Ureter (tissue), 1 donor: ENCODE measurements around the gene ADRA1B. TPM values are rescaled to one million over a fixed set of nuclear protein-coding genes. Genes with fewer than 3 reads are reported as not detected.
A peak's percentile ranks its signal among the peaks of the same experiment; 100 is the strongest.
"Not testable (repeated sequence)": the region's sequence is repeated elsewhere in the genome, so short reads cannot be mapped to it uniquely, and the experiment has no call there.

ENCODE experiments used
- DNase-seq: peaks from one replicate; pipeline ENCODE4 v3.0.0-alpha.2; 2020; ENCODE audit warnings: low spot score
- total RNA-seq: library from RNA; stranded (reverse); gene quantifications from one replicate; pipeline ENCODE4 v1.2.4, GENCODE V29; 2023
- donor health status: DM: yes; HTN: yes; CAD: no.

Gene ADRA1B
- total RNA-seq, 1 donor from 2014 or later = 0.23 TPM

DNA sequence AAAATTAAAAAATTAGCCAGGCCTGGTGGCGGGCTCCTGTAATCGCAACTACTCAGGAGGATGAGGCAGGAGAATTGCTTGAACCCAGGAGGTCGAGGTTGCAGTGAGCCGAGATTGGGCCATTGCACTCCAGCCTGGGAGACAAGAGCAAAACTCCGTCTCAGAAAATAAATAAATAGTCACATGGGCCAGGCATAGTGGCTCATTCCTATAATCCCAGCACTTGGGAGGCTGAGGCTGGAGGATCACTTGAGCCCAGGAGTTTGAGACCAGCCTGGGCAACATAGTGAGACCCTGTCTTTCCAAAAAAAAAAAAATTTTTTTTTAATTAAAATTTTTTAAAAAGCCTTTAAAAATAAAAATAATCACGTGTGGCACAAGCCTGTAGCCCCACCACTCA, 97.9 kb downstream of the ADRA1B start:
- not testable (repeated sequence) for DNase-seq

DNA sequence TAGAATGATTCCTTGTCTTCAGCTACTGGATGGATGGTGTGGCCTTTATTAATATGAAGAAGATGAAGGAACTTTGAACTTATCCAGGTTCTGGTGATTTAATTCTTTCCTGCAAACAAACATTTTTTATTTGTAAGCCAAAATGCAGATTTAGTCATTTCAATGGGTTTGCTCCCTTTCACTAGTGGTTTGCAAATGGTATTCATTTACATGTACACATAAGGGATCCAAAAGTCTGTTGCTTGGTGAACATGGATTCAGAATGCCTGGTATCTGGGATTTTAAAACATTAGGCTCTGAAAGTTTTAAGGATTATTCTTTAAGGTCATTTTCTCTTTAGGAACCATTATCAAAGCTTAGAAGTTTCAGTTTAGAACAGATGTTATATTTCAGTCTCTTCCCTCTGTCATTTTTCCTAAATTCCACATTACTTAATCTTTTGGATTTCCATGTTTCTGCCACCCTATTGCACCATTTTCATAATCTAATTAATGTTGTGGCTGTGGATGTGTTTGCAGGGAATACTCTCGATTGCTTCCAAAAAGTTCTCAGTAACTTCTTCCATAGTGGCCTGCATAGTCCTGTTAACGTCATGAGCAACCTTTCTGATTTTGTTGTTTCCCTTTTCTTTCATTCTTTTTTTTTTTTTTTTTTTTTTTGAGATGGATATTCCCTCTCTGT, 102.8 kb downstream of the ADRA1B start:
- DNase-seq = no peak

DNA sequence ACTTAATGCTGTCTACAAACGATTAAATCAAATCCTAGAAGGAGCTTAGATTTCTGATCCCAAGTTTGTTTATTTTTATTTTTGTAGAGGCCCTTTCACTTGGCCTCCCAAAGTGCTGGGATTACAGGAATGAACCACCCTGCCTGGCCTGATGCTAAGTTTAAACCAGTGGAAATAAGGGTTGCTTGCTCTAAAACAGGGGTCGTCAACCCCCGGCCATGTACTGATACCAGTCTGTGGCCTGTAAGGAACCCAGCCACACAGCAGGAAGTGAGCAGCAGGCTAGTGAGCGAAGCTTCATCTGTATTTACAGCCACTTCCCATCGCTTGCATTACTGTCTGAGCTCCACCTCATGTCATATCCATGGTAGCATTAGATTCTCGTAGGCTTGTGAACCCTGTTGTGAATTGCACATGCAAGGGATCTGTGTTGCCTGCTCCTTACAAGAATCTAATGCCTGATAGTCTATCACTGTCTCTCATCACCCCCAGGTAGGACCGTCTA, 104.0 kb downstream of the ADRA1B start:
- no peak for DNase-seq

DNA sequence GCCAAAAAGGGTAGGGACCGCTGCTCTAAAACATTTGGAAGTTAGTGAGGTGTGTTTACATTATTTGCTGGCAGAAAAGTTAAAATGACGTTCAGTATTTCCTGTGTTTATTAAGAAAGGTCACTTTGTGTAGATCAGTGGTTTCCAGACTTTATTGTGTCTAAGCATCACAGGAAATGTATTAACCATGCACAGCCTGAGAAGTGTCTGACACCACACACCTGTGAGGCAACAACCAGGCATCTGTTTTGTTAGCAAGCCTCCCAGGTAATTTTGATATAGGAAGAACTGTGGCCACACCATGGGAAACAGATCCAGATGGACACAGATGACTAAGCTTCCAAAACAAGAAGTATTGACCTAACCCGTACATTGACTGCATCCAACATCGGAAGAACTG, 104.7 kb downstream of the ADRA1B start:
- no peak for DNase-seq

DNA sequence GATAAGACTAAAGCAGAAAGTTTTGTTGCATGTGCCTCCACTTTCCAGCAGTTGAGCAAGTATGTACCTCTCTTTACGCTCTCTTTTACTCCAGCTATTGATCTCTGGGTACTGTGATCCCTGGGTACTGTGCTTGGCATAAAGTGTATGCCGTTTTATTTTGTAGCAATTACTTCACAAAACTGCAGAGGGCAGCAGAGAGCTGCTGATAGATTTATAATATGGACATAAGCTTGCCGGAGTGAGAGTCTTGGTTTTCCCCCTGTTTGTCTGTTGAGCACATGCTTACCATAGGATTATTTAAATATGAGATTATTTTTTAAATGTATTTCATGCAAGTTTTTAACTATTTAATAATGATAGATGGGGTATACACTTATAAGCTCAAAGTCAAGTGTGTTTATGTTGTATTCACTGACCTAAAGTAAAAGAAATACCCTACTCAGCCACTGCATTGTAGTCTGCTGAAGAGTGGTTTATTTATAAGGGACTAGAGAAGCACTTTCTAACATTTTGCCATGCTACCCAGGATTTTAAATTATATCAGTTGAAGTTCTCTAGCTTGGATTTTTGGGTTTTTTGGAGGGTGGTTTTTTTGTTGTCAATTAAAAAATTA, 105.7 kb downstream of the ADRA1B start:
- DNase-seq = peak; percentile 66

Other genes with a start within 250 kb of the ADRA1B start
- 38.0 TPM for gene TTC1, start 92.7 kb downstream of the ADRA1B start, total RNA-seq
- gene PWWP2A, start 203.0 kb downstream of the ADRA1B start, total RNA-seq = 34.7 TPM